Measurements from ENCODE around the gene TMEM179. TPM values are rescaled to one million over a fixed set of nuclear protein-coding genes. Genes with fewer than 3 reads are reported as not detected.

Gene TMEM179
- total RNA-seq, 2 experiments from 2014 or later: not detected

DNA sequence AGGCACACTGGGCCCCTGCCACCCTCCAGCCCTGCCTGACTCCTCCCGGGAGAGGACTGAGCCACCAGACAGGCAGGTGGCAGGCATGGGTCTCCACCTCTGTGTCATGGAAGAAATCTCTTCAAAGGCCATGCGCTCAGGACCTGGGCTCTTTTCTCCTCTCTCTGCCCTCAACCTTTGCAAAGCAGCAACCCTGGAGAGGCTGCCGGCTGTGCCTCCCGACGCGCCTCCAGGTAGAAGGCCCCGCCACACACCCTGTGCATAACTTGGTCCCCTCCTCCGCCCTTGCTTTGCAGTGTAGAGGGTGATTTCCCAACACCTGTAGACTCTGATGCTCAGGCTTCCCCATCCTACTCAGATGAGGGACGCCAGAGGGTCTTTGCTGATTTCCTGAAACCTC, 28.2 kb upstream of the TMEM179 start:
- no peak for DNase-seq
- no peaks in the 10 kb centered on the region for H3K27me3 Mint-ChIP-seq
- peaks cover 16% of the 10 kb centered on the region for H3K9me3 Mint-ChIP-seq
- H3K27ac Mint-ChIP-seq: no peak overlapping the region
- no peaks in the 10 kb centered on the region for H3K4me1 Mint-ChIP-seq
- no peak overlapping the region for H3K4me3 Mint-ChIP-seq
- H3K36me3 Mint-ChIP-seq: no peaks in the 10 kb centered on the region

DNA sequence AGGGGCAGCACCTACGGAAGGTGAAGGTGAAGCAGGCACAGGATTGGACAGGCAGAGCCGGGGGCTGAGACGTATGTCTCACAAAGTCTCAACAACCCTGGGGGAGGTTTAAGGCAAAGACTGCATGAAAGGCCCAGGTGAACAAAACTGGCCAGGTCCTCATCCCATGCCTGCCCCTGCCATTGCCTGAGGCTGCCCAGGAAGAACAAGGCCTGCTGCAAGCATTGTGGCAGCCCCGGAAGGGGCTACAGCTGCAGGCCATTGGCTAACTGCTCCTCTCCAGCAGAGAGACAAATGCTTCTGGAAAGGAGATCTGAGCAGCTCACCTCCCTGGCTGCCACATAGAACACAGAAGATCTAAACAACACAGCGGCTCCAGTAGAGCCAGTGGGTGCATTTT, 20.4 kb upstream of the TMEM179 start:
- Mint-ChIP-seq H3K9me3 (peaks cover 27% of the 10 kb centered on the region), H3K4me3 (no peak overlapping the region), H3K27me3 (peaks cover 30% of the 10 kb centered on the region), H3K36me3 (no peaks in the 10 kb centered on the region), H3K27ac (no peak overlapping the region), H3K4me1 (no peaks in the 10 kb centered on the region)
- no peak for DNase-seq

DNA sequence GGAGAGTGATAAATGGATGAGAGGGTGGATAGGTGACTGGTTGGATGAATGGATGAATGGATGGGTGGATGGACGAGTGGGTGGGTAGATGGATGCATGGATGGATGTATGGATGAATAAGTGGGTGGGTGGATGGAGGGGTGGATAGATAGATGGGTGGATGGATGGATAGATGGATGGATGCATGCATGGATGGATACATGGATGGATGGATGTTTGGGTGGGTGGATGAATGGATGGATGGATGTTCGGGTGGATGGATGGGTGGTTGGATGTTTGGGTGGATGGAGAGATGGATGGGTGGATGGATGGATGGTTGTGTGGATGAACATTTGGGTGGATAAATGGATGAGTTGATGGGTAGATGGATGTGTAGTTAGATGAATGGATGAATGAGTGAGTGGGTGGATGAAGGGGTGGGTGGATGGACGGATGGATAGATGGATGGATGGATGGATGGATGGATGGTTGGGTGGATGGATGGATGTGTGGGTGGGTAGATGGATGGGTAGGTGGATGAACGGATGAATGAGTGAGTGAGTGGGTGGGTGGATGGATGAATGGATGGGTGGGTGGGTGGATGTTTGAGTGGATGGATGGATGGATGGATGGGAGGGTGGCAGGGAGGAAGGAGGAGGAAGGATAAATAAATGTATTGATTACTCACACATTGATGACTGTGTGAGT, 9.7 kb upstream of the TMEM179 start:
- Mint-ChIP-seq H3K27ac (no peak overlapping the region), H3K4me3 (no peak overlapping the region), H3K27me3 (peaks cover 42% of the 10 kb centered on the region), H3K4me1 (no peaks in the 10 kb centered on the region), H3K9me3 (no peaks in the 10 kb centered on the region), H3K36me3 (no peaks in the 10 kb centered on the region)
- no peak for DNase-seq

DNA sequence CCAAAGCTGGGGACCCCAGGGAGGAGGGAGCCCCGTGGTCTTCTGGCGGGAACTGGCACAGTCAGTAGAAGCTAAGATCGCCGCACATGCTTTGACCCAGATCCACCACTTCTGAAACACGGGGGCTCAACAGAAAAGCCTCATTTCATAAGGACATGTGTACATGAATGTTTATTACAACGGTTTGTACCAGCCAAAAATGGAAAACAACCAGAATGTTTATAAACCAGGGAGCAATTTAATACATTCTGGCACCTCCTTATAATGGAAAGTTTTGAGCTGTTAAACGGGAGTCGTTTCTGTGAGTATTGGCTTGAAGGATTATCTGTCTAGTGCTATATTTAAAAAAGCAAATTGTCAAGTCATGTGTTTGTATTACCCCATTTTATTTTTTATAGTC, 7.3 kb upstream of the TMEM179 start:
- Mint-ChIP-seq H3K36me3 (no peaks in the 10 kb centered on the region), H3K4me1 (no peaks in the 10 kb centered on the region), H3K9me3 (no peaks in the 10 kb centered on the region), H3K27ac (no peak overlapping the region), H3K4me3 (no peak overlapping the region), H3K27me3 (peaks cover 41% of the 10 kb centered on the region)
- no peak for DNase-seq

DNA sequence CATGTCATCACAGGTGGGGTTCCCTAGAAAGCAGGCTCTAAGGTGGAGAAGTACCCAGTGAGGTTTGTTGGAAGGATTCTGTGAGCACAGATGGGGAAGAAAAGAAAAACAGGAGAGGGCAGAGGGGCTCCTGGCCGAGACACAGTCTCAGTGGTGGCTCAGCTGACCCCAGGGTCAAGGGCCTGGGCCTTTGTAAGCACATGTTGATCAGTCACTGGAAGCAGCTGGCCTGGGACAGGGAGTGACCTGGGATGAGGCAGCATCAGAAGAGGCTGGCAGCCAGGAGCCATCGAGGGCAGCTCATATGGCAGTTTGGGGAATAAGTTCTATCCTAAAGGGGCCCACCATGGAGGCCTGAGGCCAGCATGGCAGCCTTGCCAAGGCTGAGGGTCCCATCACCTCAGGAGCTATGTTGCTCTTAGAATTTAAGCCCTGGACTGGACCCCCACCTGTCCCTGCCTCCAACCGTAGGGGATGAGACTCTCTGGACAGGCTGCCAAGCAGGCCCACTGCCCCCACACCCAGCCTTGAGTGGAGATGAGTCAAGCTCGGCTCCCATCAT, 6.3 kb upstream of the TMEM179 start:
- Mint-ChIP-seq H3K4me1 (no peaks in the 10 kb centered on the region), H3K4me3 (no peak overlapping the region), H3K36me3 (no peaks in the 10 kb centered on the region), H3K9me3 (no peaks in the 10 kb centered on the region), H3K27me3 (peaks cover 46% of the 10 kb centered on the region), H3K27ac (no peak overlapping the region)
- no peak for DNase-seq

DNA sequence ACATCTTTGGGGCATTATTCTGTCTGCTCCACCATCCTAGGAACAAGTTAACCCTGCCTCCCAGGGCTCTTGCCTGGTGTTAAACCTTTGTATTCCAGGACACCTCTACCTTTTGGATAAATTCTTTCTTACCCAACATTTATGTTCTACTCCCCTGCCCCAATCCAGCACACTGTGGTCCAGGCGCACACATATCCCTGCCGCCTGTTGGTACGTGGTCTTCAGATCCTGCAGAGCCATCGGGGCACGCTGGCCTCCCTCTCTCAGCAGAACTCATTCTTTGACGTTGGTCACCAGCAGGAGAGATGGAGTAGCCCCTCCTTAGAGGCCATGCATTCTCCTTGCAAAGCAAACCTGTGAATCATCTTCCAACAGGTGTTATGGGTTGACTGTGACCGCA, 5.1 kb upstream of the TMEM179 start:
- Mint-ChIP-seq H3K27ac (no peak overlapping the region), H3K36me3 (no peaks in the 10 kb centered on the region), H3K4me1 (no peaks in the 10 kb centered on the region), H3K4me3 (no peak overlapping the region), H3K27me3 (peaks cover 57% of the 10 kb centered on the region), H3K9me3 (no peaks in the 10 kb centered on the region)
- no peak for DNase-seq

DNA sequence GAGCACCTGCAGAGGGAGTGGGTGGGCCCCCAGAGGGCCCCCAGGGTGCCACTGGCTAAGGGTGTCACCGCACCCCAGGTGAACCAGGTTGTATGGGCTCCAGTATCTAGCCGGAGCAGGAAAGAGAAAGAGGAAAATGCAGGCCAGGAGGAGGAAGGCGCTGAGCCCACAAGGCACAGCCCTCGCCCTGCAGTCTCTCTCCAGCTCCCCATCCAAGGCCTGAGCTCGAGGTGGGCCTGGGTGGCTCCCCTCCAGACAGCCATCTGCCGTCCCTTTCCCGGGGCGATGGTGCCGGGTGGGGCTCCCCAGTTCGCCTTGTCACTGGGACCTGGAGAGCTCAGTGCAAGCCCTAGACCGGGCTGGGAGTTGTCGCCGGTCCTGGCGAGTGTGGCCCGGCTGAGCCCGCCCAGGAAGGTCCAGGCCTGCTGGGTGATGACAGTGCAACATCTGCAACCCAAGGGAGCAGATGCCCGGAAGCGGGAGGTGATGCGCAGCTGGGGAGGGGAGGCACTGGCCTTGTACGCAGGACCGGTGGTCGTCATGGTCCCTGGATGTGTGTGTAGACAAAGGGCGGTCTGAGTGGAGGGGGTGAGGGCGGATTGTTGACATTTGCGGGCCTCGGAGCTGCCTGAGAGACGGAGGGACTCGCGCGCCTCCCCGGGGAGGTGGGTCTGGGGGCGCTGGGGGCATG, 716 bp downstream of the TMEM179 start:
- no peak overlapping the region for H3K4me3 Mint-ChIP-seq
- H3K27ac Mint-ChIP-seq: no peak overlapping the region
- H3K4me1 Mint-ChIP-seq: no peaks in the 10 kb centered on the region
- no peaks in the 10 kb centered on the region for H3K36me3 Mint-ChIP-seq
- DNase-seq: no peak
- peaks cover 76% of the 10 kb centered on the region for H3K27me3 Mint-ChIP-seq
- no peaks in the 10 kb centered on the region for H3K9me3 Mint-ChIP-seq

DNA sequence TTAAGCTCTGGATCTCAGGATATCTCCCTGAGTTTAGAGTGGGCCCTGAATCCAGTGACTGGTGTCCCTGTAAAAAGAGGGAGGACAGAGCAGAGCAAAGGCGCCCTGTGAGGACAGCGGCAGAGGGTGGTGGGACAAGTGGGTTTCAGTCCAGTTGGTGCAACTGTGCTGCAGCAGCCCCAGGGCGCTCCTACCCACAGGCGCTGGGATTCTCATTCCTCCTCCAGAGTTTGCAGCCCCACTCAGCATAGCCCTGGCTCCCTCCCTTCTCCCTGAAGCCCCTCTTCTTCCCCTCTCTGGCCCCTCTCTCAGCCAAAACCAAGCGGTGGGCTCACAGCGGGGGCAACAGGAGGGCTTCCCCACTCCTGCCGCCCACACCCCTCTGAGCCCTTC, 1.6 kb downstream of the TMEM179 start:
- H3K4me3 Mint-ChIP-seq: no peak overlapping the region
- no peak for DNase-seq
- no peaks in the 10 kb centered on the region for H3K36me3 Mint-ChIP-seq
- H3K9me3 Mint-ChIP-seq: no peaks in the 10 kb centered on the region
- no peak overlapping the region for H3K27ac Mint-ChIP-seq
- no peaks in the 10 kb centered on the region for H3K4me1 Mint-ChIP-seq
- peaks cover 72% of the 10 kb centered on the region for H3K27me3 Mint-ChIP-seq

DNA sequence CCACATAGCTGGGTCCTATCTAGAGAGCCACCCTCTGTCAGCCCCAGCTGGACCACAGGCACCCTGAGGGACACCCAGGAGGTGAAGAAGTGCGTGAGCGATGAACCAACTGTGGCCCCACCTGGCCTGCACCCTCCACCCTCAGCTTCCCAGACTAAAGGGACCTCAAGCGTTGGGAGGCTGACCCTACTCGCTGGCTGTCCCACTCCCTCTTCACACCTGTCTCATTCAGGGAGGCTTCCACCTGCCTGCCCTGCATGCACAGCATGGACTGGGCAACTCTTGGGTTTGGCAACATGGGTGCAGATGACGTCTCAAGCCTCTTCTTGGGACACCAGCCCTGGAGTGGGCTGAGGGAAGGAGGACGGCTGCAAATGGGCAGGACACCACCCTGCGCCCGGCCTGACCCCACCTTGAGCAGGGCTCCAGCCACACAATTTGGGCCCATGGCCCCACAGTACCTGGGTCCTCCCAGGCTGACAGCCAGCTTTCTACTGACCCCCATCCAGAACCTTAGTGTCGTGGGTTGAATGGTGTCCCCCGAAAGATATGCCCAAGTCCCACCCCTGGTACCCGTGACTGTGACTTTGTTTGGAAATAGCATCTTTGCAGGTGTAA, 2.1 kb downstream of the TMEM179 start:
- H3K27ac Mint-ChIP-seq: no peak overlapping the region
- no peak overlapping the region for H3K4me3 Mint-ChIP-seq
- H3K36me3 Mint-ChIP-seq: no peaks in the 10 kb centered on the region
- H3K9me3 Mint-ChIP-seq: no peaks in the 10 kb centered on the region
- no peaks in the 10 kb centered on the region for H3K4me1 Mint-ChIP-seq
- H3K27me3 Mint-ChIP-seq: peaks cover 71% of the 10 kb centered on the region
- DNase-seq: no peak

DNA sequence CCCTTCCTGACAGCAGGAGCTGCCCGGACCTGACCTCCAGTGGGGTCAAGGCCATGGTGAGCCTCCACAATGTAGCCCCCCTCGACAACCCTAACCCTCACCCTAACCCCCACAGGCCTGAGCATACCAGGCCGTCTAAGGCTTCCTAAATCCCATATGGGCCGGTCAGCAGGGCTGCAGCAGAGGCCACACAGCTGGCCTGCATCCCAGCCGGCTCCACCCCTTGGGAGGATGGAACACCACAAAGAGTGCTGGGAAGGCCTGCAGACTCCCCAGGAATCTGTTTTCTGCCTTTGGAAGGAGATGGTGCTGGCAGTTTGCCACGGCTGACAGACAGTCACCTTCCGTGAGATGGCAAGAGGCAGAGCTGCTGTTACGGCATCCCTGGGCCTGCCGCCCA, 2.8 kb downstream of the TMEM179 start:
- Mint-ChIP-seq H3K27me3 (peaks cover 65% of the 10 kb centered on the region), H3K4me1 (no peaks in the 10 kb centered on the region), H3K36me3 (no peaks in the 10 kb centered on the region), H3K27ac (no peak overlapping the region), H3K9me3 (no peaks in the 10 kb centered on the region), H3K4me3 (no peak overlapping the region)
- no peak for DNase-seq

DNA sequence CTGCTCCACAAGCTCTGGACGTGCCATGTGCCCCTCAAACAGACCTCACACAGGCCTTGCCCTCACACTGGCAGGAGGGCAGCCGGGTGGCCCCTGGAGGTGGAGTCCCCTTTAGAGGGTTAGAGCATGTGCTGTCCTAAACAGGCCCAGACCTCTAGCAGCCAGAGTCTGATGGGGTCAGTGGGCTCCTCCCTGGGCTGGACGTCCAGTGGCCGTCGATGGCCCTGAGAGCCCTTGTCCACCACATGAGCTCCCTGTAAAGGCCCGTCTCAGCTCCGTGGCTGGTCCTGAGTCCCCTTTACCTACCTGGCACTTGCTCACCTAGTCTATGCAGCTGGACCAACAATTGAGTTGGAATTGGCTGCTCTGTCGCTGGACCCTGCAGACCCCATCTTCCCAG, 3.8 kb downstream of the TMEM179 start:
- H3K27me3 Mint-ChIP-seq: peaks cover 59% of the 10 kb centered on the region
- DNase-seq: no peak
- no peak overlapping the region for H3K27ac Mint-ChIP-seq
- no peaks in the 10 kb centered on the region for H3K9me3 Mint-ChIP-seq
- no peaks in the 10 kb centered on the region for H3K36me3 Mint-ChIP-seq
- H3K4me1 Mint-ChIP-seq: no peaks in the 10 kb centered on the region
- H3K4me3 Mint-ChIP-seq: no peak overlapping the region

DNA sequence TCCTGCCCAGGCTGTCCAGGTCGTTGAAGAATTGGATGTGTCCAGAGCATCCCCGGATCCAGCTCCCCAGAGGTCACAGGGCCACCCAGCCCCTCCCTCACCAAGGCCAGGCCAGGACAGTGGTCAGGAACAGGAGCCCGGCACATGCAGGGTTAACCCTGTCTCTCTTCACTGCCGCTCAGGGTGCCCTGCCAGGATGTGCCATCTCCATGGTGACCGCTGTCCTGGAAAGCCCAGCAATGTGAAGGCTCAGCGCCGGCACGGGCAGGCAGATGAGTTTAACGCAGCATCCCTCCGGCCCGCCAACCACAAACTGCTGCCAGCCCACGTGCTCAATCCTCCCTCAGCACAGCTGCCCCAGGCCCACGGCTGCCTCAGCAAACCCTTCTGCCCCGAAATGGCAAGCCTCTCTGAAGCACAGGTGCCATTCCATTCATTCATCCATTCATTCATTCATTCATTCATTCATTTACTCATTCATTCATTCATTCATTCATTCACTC, 4.4 kb downstream of the TMEM179 start:
- H3K27ac Mint-ChIP-seq: no peak overlapping the region
- DNase-seq: no peak
- no peaks in the 10 kb centered on the region for H3K36me3 Mint-ChIP-seq
- no peaks in the 10 kb centered on the region for H3K9me3 Mint-ChIP-seq
- H3K4me1 Mint-ChIP-seq: no peaks in the 10 kb centered on the region
- no peak overlapping the region for H3K4me3 Mint-ChIP-seq
- H3K27me3 Mint-ChIP-seq: peaks cover 52% of the 10 kb centered on the region

DNA sequence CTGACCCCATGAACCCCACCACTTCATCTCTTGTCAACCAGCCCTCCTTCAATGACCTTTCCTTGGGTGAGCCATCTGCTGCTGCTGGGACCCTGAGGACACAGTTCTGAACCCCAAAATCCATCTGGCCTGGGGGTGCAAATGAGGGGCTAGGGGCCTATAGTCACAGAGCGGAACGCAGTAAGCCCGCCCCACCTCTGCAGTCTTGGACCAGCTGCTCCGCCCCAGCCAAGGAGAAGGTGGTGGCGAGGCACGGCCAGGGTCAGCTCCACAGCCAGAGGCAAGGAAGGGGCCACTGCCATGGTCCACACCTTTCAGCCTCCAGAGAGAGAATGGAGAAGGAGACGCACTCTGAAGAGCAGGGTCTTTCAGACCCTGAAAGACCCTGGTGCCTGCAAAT, 5.1 kb downstream of the TMEM179 start:
- H3K4me1 Mint-ChIP-seq: no peaks in the 10 kb centered on the region
- DNase-seq: no peak
- H3K27ac Mint-ChIP-seq: no peak overlapping the region
- no peak overlapping the region for H3K4me3 Mint-ChIP-seq
- peaks cover 46% of the 10 kb centered on the region for H3K27me3 Mint-ChIP-seq
- no peaks in the 10 kb centered on the region for H3K9me3 Mint-ChIP-seq
- no peaks in the 10 kb centered on the region for H3K36me3 Mint-ChIP-seq

DNA sequence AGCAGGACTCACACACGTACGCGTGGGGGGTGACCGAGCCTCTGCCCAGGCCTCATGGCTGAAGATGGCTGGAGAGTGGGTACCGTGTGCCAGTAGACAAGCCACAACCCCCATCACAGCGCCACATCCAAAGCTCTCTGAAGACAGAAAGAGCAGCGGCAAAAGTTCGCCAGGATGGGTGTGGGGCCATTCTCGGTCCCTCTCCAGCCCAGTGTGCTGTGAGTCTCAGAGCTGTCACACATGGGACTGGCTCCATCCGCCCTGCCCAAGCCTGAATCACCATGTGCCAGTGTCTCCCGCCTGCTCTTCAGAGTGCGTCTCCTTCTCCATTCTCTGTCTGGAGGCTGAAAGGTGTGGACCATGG, 5.7 kb downstream of the TMEM179 start:
- Mint-ChIP-seq H3K27ac (no peak overlapping the region), H3K9me3 (no peaks in the 10 kb centered on the region), H3K27me3 (peaks cover 41% of the 10 kb centered on the region), H3K36me3 (no peaks in the 10 kb centered on the region), H3K4me1 (no peaks in the 10 kb centered on the region), H3K4me3 (no peak overlapping the region)
- no peak for DNase-seq

DNA sequence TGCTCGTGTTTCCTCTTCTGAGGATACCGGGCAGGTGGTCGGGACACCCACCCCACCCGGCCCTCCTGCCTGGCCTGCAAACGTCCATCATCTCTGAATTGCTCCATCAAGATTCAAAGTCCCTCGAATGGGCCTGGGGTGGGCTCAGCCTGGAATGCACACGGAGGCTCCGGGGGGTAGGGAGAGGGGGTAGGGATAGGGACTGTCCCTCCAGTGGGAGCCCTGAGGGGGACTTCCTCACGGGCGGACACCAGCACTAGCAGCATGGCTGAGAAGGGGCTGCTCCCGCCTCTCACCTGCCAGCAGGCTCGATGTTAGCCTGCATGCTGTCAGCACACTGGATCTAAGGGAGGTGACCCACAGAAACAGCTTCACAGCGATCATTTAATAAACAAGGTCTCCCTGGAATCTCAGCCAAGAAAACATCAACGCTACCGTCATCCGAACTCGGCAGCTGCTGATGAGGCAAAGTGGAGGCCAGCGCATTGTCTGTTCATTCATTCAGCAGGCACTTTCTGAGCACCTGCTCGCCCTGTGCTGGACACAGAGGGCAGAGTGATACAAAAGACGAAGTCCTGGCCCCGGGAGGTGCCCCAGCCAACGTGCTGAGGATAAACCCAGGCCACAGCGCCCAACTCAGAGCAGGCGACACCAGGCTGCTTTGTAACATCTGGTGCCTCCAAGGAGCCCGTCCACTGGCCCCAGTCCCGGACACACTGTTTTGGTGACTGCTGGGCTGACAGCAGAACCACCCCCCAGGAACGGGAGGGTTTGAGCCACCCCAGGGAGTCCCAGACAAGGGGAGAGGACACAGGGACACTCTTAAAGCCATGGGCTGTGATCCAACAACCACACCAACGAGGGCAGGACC, 6.3 kb downstream of the TMEM179 start:
- H3K27ac Mint-ChIP-seq: no peak overlapping the region
- H3K36me3 Mint-ChIP-seq: no peaks in the 10 kb centered on the region
- no peak overlapping the region for H3K4me3 Mint-ChIP-seq
- no peak for DNase-seq
- peaks cover 35% of the 10 kb centered on the region for H3K27me3 Mint-ChIP-seq
- no peaks in the 10 kb centered on the region for H3K9me3 Mint-ChIP-seq
- H3K4me1 Mint-ChIP-seq: no peaks in the 10 kb centered on the region

Measured in activated naive CD8-positive, alpha-beta T cell treated with anti-CD3 and anti-CD28 coated beads for 36 hours (primary cell).